Stimulated activated CD8-positive, alpha-beta memory T cell treated with anti-CD3 and anti-CD28 coated beads, Interleukin-12 subunit alpha, Interleukin-12 subunit beta, amount 100 ng/mL, for 4 hours (primary cell): ENCODE measurements around the gene BBX.

ENCODE experiments used
- DNase-seq: peaks from one replicate; pipeline ENCODE4 v3.0.0-alpha.2; 2020; ENCODE audit warnings: low read depth

Gene BBX

DNA sequence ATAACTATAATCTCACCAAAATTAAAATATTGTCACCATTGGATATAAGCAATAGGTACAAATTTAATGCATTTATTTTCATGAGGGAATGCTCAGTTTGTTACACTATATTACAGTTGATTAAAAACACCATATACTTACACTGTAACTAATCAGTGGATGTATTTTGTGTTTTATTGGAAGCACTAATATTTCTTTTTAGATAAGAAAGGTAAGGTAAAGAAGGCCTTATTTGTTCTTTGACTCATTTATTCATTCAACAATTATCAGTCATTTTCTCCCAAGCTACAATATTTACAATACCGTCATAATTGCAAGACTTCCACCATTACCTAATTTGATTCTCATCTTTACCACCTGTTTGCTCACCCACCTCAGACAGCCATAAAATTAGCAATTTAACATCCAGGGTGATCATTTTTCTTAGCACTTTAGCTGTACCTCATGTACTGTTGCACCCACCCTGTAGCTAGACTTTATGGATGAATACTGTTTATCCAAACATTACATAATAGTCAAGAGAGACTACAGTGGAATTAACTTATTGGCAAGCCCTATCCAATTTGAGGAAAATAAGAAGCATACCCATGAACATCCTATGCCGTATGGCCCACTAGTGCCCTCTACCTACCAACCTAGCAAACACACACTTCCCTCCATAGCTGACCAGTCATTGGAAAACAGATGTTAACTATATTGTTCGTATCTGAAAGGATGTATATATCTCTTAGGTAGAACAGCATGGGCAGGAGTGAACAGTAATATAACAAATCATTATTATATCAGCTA lies 229.6 kb downstream of the BBX start:
- DNase-seq: no peak

DNA sequence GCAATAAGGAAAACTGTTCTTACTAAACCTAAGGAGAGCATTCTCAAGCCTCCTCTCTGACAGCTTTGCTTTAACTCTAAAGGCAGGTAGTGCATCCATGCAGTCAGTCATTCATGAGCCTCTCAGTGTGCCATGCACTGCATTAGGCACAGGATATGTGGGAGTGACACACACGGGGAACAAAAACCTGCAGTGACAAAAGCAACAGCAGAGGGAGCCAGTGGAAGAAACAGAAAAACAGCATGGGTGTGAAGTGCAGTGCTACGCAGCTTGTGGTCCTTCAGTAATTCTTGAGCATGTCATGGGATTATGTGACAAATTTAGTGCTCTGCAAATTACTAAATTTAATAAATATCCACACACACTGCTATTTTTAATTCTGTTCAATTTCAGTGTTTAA lies 230.7 kb downstream of the BBX start:
- no peak for DNase-seq

DNA sequence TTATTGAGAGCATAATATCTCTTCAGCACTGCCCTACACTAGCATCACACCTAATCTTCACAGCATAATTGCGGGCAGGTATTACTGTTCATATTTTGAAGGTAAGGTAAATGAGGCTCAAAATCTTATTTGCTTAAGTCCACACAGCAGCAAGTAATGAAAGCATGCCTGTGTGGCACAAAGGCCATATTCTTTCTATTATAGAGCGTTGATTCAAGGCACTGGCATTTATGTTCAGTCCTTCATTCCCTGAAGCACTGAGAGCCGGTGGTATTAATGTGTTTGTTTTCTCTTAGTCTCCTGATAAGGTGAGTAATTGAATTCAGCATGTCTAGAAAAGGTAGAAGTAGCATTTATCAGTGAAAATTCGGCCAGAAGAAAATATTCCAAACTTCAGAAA lies 231.2 kb downstream of the BBX start:
- no peak for DNase-seq

DNA sequence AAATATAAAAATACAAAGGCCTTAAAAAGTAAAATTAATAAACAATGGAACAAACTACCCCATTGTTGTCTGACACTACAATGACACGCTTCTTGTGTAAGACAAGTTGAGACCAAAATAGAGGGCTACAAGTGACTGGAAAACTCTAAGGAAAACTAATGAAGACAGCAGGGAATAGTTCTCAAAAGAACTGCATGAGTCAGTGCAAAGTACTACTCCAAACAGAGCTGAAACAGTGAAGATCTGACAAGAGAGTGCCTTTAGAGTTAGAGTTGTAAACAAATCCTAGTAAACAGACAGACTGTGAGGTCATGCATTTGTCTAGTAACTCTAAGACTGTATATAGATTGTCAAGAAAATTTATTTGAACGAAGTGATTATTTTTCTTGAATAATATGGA lies 233.9 kb downstream of the BBX start:
- no peak for DNase-seq

DNA sequence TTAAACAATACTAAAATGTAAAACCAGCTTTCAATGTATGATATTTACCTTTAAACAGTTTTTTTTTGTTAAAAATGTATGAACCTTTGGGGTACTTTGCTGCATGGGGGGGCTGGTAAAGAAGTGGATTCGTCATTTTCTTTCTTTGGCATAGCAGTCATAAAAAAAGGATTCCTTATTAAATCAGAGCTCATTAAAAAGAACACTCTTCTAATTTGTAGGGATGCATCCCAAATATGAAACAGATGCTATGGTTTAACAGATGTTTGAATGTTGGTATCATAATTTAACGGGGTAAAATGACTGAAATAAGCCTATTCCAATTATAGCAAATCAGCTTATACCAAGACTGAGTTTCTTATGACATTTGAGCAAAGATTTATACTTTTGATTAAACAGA lies 234.4 kb downstream of the BBX start:
- no peak for DNase-seq

DNA sequence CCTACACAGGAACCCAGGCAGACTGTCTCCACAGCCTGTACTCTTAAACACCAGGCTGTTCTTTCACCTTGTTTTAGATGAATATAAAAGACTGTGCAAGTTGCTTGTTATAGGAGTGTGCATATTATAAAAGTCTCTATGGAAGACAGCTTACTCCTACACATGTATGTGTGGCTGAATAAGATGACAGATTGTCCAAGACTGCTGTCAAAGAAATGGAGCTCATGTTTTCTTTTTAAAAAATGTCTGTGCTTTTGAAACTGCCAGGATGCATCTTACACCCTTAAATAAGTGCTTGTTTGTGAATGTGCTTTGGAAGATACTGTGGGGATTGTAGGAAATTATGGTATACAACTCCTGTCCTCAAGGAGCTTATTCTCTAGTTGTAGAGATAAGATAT lies 237.4 kb downstream of the BBX start:
- DNase-seq: no peak

DNA sequence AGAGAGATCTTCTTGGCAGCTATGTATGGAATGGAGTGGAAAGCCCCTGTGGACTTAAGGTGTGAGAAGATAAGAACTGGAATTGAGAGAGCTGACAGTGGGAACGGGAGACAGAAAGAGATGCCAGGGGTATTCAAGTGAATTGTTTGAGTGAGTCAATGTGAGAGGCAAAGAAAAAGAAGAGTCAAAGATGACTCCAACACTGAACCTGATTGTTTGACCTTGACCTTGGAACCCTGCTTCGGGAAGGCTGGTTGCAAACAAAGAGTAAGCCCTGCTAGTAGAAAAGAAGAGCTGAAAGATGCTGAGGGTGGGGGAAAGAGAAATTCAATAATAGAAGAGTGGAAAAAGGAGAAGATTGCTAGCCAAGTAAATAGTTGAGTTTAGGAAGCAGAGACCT lies 238.6 kb downstream of the BBX start:
- DNase-seq: no peak

DNA sequence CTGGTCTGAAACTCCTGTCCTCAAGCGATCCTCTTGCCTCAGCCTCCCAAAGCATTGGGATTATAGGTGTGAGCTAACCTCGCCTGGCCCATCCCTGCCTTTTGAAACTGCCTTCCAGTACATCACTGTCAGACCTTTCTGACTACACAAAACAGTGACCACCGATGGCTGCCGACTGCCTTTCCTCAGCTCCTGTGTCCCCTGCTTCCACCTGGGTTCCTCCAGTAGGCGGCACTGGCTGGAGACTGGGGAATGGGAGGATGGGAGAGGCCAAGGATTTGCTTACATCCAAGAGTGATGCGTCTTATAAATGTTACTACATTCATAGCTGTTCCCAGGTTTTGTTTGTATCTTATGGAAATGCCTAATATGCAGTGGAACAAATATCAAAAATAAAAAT lies 242.8 kb downstream of the BBX start:
- DNase-seq: no peak

DNA sequence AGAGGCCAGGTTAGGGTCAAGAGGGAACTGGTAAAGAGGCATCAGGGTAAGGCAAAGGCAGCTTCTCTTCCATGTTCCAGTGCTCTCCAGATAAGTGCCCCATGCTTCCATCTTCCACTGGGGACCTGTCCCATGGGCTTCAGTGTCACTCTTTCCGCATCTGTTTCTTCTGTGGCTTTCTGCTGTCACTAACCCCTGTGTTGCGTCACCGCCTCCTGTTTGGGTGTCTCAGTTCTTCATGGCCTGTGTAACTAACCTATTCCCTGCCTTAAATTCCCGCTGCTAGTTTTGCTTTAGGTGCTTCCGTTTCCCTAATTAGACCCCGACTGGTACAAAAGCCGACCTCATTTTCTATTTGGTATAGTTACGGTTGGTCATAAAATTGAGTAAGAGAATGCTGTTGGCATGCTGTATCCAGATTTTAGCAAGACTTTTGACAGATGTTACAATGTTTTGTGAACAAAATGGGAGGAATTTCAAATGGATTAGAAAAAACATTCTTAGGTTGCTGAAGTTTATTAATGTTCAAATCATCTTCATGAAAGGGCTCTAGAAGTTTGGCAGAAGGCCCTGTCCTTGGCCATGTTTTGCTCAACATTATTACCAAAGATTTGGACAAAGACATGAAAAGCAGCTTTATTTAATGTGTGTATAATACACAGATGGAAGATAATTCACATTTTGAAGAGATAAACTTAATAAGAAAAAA lies 245.3 kb downstream of the BBX start:
- DNase-seq: no peak

DNA sequence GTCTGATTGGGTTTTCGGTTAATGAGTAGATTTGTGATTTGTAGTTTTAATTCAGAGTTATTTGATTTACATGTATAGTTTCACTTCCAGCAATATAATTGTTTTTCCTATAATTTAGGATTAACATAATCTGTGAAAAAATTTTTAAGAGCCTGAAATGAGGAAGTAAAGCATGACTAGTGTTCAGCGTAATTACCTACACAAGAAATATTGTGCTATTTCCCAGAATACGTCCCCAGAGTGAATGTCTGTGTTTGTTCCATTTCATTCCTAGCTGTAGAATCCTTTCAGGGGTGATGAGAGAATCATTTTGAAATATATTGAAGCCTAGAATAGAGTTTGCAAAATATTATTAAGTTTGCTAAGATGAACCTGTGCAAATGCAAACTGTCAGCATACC lies 247.1 kb downstream of the BBX start:
- no peak for DNase-seq

DNA sequence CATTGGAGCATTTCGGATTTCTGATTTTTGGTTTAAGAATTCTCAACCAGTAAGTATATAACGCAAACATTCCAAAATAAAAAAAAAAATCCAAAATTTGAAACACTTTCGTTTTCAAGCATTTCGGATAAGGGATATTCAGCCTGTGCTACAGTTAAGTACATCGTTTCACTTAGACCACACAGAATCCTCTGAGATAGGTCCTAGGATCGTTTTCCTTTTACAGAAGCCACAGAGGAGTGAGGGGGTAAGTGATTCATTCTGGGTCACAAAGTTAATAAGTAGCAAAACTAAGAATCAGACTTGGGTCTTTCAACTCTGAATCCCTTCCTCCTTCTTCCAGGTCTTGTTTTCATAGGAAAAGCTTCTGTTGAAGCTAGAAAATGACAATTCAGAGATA lies 249.3 kb downstream of the BBX start:
- DNase-seq: no peak

DNA sequence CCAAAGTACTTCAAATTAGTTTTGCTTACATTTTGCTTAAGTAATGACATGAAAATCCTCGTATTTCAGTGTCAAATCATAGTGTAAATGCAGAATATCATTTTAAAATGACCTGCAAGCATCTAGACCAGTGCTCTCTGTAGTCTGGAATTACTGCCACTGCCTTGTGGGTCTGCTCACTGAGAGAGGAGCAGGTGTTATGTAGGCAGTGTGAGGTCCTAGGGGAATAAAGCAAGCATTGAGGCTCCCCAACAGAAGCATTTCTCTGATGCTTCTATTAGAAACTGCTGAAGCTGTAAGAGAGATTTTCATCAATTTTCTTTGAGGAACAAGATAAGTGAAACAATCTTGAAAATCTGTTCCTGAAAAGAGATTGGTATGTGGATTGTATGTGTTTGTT lies 253.2 kb downstream of the BBX start:
- no peak for DNase-seq

DNA sequence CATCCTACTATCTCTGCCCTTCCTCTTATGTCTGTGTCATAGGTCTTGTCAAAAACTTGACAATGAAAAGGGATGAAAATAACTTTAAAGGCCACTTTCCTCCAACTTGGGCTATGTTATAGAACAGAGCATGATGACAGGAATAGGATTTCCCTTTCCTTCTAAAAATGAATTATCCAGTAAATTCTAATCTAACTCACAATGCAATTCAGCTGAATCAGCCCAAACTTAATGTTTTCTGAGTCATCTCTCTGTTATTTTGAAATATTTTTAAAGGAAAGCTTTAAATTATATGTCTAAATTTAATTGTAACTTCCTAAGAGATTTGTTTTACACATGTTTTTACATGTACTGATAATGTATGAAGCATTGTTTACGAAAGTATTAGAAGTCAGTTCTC lies 258.5 kb downstream of the BBX start:
- no peak for DNase-seq

DNA sequence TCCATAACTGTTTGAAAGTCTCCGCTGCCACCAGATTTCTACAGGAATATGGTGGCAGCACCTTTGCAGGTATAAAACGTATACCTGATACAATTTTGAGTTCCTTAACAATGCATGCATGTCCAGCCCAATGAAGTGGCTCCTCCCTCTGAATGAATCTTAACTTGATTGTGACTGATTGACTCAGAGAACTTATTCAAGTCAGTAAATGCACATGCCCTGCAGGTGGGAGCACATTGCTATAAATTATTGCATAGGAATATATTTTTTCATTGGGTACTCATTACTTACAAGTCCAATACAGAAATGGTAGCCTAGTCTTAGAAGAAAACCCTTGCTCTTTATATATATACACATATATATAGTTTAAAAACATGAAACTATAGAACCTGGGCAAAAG lies 259.3 kb downstream of the BBX start:
- no peak for DNase-seq

DNA sequence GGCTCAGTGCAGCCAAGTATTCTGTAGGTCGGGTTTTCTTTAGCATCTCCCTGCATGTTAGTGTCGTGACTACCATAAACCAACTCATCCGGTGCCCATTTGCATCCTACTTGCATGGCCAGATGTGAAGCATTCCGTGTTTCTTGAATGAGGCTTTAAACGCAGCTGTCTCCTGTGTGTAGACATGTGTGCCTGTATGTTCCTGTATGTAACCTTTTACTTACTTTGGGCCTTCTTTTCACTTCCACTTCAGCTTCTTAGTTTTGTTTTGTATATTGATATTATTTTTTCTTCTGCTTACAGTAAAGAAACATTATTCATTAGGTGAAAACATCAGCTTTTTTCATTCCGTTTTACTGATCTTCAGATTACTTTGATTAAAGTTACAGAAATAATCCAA lies 267.9 kb downstream of the BBX start:
- DNase-seq: no peak

DNA sequence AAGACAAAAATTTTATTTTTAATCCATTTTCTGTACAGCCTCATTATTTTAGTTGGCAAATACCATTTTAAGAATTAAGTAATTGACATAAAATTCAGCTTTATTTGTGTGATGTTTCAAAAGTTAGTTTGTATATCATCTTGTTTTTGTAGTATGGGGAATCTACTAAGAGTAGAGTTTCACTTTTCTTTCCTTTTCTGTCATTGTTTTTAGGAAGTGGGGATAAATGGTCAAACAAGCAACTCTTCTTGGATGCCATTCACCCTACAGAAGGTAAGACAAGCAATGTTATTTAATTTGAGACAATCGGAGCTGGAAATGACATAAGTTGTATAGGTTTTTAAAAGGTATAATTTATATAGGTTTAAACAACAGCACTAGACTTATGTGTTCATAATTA lies 268.3 kb downstream of the BBX start:
- no peak for DNase-seq

DNA sequence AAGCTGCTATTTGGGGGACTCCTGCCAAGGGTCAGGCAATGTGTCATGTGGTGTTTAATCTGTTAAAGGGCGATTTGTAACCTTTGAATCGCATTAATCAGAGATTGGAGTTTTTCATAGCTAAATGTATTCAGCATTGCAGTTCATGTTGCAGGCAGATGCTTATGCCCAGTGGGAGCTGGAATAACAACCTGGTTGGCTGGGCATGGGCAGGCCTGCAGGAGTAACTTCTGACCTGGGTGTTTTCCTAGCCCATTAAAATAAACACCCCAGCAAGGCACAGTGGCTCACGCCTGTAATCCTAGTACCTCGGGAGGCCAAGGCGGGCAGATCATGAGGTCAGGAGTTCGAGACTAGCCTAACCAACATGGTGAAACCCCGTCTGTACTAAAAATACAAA lies 268.7 kb downstream of the BBX start:
- DNase-seq: no peak

DNA sequence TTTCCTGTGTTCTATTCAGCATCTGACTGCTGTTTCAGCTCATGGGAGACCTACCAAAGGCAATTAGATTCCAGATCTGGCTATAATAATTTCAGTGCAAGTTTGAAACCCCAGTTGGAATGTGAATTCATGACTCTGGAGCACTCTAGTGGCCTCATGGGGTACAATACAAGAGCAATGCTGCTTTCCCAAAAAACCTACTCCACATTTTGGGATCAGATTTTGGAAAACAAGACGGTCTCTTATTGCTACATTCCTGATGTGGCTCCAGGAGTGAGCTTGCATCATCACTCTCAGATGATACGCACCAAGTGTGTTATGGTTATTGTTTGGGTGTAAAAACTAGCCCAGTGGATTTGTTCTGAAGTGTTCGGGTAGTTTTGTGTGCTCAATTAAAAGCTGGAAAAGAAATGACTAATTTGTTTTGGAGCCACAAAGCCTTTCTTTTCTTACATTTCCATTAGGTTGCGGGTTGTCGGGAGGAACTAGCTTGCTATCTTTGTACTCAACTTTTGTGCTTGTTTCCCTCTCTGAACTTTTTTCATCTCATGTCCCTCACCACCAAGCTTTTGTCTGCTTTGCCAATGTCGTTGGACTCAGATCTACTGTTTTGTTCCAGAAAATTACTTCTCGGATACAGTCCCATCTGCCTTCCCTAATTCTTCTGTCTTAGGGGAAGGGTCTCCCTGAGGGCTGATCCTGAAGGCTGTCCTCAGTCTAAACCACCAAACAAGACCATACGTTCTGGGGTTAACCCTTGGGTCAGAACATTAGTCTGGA lies 272.1 kb downstream of the BBX start:
- no peak for DNase-seq

DNA sequence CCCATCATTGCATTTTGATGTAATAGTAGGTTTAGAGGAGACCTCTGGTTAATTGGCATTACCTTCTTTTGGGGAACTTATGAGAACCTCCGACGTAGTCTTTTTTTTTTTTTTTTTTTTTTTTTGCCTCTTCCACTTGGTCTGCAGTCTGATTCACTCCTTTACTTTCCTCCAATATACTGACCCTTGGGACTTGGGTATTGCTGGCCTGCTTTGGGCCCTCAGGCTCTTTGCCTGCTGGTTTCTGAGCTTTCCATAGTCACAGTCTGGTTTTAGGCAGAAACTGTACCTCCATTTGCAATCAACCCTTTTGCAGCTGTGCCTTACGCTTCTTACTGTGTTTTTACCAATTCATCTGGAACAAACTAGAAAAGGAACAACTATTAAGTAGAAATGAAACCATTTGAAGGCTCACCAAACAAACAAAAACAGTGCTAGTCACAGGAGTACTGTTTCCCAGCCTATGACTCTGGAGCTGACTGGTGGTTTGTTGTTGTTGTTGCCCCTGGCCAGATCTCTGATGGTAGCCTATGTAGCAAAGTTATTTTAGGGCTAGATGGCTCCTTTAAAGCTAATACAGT lies 272.8 kb downstream of the BBX start:
- DNase-seq: no peak

DNA sequence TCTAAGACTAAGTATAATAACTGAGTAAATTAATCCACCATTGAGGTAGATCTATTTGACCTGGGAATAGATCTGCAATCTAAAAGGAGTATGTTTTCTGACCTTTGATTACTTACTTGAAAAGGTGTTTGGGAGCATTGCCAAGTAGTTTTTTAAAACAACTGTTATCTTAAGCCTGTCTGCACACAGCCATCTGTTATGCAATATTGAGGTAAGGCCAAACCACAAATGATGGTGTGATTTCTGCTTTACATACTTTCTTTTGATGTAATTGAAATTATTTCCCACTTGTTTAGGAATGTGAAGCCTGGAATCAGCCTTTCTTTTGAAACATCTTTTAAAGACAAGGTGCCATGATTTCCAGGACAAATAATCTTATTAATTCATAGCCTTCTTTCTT lies 274.0 kb downstream of the BBX start:
- no peak for DNase-seq

DNA sequence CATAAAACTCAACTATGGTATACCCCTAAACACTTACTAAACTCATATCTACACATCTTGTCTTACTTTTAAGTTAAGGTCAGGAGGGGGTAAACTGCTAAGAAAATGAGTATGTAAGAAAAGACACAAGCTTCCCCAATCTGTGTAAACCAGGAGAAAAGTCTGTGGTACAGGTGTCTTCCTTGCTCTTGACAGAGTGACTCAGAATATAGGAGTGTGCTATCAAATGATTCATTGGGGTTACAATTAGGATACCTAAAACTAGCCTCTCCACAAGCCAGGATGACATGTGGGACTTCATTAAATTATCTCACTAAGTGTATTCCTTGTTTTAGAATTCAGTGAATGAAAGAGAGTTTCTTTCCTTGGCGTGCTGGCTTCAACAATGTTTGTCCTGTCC lies 274.8 kb downstream of the BBX start:
- DNase-seq: no peak

DNA sequence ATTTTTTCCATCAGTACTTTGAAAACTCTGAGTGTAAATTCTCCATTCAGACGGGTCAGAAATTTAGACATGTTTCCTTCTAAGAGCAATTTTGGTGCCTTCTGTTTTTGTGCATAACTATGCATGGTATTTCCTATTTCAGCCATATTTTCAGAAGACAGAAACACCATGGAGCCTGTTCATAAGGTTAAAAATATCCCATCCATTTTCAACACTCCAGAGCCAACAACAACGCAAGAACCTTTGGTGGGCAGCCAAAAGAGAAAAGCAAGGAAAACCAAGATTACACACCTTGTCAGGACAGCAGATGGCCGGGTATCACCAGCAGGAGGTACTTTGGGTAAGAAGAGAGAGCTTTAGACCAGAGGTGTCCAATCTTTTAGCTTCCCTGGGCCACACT lies 275.6 kb downstream of the BBX start:
- no peak for DNase-seq

DNA sequence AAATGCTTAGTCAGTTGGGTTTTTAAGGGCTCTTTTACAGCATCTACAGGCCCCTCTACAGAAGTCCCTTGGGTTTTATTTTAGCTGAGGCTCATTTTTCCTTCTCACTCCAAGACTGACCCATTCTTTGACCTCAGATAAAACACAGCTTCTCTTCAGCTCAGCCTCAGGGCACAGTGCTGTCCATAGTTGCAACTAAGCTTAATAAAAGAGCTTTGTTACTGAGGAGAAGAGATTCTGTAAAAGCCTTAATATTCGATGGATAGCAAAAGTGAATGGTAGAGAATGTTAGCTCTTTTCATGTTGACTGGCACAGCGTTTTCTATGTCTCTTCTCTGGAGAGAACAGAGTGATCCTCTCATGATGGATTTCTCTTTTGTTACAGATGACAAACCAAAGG lies 277.9 kb downstream of the BBX start:
- no peak for DNase-seq
